GM21619 (cell line): Measurements from ENCODE around the gene DLG1.

Experiments
- ATAC-seq: cut with Tn5 transposase; IDR thresholded peaks from one replicate; pipeline ENCODE4 v1.9.1; 2021; ENCODE audit not compliant: unreplicated experiment

DLG1 gene

GRCh38 chr3:197183582-197183981 lies 114.8 kb downstream of the DLG1 start:
- no peak for ATAC-seq

GRCh38 chr3:197181741-197182140 lies 116.7 kb downstream of the DLG1 start:
- ATAC-seq, result no peak

GRCh38 chr3:197178998-197179397 lies 119.4 kb downstream of the DLG1 start:
- ATAC-seq, result no peak

- ATAC-seq, result no peak
Measured at GRCh38 chr3:197175503-197175902, 122.9 kb downstream of the DLG1 start.

GRCh38 chr3:197174927-197175326 lies 123.5 kb downstream of the DLG1 start:
- ATAC-seq, result no peak

GRCh38 chr3:197173620-197174019 lies 124.8 kb downstream of the DLG1 start:
- no peak for ATAC-seq

DNA sequence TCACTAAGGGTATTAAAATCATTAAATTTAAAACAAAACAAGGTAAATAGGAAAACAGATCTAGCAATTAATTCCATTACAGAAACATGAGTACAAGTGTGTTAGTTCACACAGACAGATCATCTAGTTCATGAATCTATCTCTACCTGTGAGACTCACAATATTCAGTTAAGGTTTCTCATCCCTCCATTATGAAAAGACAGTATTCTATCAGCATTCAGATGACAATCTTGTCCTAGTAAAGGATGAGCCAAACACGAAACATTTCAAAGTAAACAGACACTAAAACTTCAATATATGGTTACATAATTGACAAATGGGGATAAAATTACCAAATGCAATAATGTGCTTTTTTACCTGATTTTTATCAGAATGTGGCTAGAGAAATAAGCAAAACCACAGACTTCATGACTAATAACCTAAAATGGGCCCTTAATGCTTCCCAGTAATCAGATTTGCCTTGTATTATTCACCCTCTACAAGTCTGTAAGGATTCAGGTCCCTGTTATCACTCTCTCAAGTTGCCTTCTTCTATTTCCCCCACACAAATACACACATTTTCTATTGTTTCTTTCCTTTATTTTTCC lies 126.8 kb downstream of the DLG1 start:
- ATAC-seq, result no peak

DNA sequence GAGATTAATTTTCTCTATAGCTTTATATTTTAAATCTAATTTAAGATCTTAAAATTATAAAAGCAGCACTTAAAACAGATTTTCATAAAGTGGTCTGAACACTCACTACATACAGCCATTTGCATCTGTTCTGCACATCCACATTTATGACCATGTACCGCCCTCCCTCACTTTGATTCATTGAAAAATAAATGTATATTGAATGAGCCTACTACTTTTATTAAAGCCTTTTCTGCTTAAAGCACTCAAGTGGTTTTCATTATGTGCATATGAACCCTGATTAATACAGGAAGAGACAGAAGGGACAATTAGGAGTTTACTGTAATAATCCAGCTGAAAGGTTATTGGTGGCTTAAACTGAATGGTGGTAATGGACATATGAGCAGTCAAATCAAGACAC lies 129.4 kb downstream of the DLG1 start:
- no peak for ATAC-seq

GRCh38 chr3:197168606-197169005 lies 129.8 kb downstream of the DLG1 start:
- no peak for ATAC-seq

DNA sequence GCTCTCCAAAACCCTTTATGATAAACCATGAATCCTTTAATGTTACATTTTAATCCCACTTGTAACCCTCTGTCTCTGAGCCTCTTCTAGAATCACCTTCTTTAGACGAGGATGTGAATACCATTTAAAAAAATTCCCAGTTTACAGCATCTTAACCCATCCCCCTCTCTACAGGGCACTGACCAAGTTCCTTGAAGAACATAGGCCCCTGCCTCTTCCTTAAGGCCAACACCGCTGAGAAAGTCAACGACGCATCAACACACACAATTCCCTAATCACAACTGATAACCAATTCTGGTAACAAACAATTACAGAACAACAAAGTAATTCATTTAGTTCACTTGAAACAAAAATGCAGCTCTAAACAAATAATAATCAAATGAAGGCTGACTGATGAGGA lies 130.3 kb downstream of the DLG1 start:
- ATAC-seq, result no peak

GRCh38 chr3:197167549-197167948 lies 130.9 kb downstream of the DLG1 start:
- no peak for ATAC-seq

DNA sequence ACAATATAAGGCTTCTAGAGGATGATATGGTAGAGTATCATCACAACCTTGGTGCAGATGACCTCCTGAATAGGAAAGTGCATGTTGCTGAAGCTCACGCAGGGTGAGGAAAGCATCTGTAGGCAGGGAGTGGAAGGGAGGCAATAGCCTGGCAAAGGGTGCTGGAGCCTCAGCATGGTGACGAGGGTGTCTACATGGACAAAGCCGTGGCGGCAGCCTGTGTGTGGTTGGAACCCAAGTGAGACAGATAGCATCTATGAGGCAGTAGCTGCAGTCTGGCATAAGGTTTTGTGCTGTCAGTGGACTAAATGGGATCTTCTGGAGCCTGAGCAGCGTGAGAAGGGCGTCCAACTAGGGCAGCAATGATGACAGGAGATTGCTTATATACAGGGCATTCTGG lies 132.5 kb downstream of the DLG1 start:
- no peak for ATAC-seq

DNA sequence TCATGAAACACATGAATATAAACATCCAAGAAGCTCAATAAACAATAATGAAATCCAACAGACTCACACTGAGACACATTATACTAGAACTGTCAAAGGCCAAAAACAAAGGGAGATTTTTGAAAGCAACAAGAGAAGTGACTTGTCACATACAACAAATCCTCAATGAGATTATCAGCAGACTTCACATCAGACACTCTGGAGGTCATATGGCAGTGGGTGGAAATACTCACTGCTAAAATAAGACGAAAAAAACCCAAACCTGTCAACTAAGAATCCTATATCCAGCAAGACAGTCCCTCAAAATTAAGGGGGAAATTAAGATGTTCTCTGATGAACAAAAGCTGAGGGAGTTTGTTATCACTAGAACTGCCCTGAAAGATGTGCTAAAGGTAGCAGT lies 143.4 kb downstream of the DLG1 start:
- ATAC-seq, result no peak

DNA sequence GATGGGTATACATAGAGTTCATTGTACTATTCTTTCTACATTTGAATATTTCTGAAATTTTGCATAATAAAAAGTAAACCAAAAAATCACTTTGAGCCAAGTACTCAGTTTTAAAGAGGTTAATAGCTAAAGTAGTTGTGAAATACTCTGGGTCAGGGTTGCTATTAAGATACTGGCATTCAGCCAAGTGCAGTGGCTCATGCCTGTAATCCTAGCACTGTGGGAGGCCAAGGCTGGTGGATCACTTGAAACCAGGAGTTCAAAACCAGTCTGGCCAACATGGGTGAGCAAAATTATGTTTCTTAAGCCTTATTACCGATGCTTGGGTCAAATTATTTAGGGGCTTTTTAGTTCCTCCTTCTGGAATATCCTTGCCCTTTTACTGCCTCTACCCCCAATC lies 146.8 kb downstream of the DLG1 start:
- no peak for ATAC-seq

DNA sequence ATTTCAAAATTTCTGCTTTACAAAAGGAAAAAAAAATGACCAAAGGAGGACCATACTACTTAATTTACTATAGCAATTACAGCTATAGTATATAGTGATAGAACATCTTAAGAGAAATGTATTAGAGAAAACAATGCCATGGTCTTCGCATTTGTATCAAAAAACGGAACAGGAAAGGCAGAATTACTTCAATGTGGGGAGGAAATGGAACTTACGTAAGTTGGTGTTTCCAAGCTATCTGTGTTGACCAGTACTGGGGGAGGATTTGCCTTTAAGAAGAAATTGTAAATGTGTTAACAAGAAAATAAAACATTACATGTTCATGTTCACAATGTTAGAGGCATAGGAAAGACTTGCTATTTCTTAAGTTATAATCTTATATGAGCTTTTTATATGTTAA lies 148.9 kb downstream of the DLG1 start:
- no peak for ATAC-seq

GRCh38 chr3:197144188-197144587 lies 154.2 kb downstream of the DLG1 start:
- no peak for ATAC-seq

- ATAC-seq, result no peak
Measured at GRCh38 chr3:197139586-197139985, 158.8 kb downstream of the DLG1 start.

- ATAC-seq, result no peak
Measured at GRCh38 chr3:197137751-197138150, 160.7 kb downstream of the DLG1 start.

GRCh38 chr3:197136744-197137143 lies 161.7 kb downstream of the DLG1 start:
- no peak for ATAC-seq

DNA sequence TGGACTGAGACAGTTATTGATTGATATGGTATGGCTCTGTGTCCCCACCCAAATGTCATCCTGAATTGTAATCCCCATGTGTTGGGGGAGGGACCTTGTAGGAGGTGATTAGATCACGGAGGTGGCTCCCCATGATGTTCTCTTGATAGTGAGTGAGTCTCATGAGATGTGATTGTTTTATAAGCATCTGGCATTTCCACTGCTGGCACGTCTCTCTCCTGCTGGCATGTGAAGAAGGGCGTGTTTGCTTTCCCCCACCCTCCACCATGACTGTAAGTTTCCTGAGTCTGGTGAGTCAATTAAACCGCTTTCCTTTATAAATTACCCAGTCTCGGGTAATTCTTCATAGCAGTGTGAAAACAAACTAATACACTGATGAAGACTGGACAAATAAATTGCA lies 163.2 kb downstream of the DLG1 start:
- no peak for ATAC-seq

- no peak for ATAC-seq
Measured at GRCh38 chr3:197132916-197133530, 165.4 kb downstream of the DLG1 start.

DNA sequence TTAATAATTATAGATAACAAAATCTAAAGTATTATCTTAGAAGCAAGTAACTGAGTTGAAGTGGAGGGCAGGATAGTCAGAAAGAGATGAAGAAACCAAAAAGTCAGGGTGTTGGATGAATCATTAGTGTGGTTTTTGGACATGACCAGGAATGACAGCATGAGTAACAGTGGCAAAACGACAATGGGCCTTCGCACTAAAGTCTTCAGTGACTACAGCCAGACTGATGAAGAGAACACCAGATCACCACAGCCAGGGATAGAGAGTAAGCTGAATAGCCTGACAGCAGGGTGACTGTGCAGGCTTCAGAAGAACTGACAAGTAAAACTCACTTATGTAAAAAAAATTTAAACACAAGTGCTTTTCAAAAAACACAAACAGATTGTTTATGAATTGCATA lies 172.8 kb downstream of the DLG1 start:
- no peak for ATAC-seq

- no peak for ATAC-seq
Measured at GRCh38 chr3:197124713-197125112, 173.7 kb downstream of the DLG1 start.
